Fibroblast of lung (primary cell): ENCODE results near the gene RASA1. TPM values are rescaled to one million over a fixed set of nuclear protein-coding genes. Genes with fewer than 3 reads are reported as not detected.

Experiments used
- DNase-seq, 2 donors: peaks; one replicate each; pipeline versions ENCODE4 v3.0.0 to v3.0.0-alpha.2; 2010; ENCODE audit warnings: low read depth in 2 of 2
- H2AFZ ChIP-seq: 2 replicates; pipeline ENCODE4 v1.5.1; 2012; ENCODE audit warnings: low read length, control low read depth, inconsistent platforms
- H3K27ac ChIP-seq: 2 replicates; pipeline ENCODE4 v1.5.1; 2011; ENCODE audit warnings: low read length, control low read depth; ENCODE audit not compliant: insufficient read depth
- H3K27me3 ChIP-seq: 2 replicates; pipeline ENCODE4 v1.5.1; 2011; ENCODE audit warnings: mild to moderate bottlenecking, low read length; ENCODE audit not compliant: control insufficient read depth, insufficient read depth
- H3K36me3 ChIP-seq: 2 replicates; pipeline ENCODE4 v1.5.1; 2011; ENCODE audit warnings: low read length; ENCODE audit not compliant: control insufficient read depth, insufficient read depth
- H3K4me1 ChIP-seq: 2 replicates; pipeline ENCODE4 v1.5.1; 2011; ENCODE audit warnings: low read length; ENCODE audit not compliant: control insufficient read depth, insufficient read depth; ENCODE audit errors: extremely low read depth
- H3K4me2 ChIP-seq: 2 replicates; pipeline ENCODE4 v1.5.1; 2011; ENCODE audit warnings: low read length, control low read depth; ENCODE audit not compliant: insufficient read depth; ENCODE audit errors: extremely low read depth
- H3K4me3 ChIP-seq, 4 experiments: fragments of 200-600 bp in 1 of 4; sonication (generic) in 1 of 4; replicated peaks in 1 of 4; 2 replicates each; pipeline ENCODE4 v1.5.1; 2011 to 2016; ENCODE audit warnings: low read length in 4 of 4, low read depth in 3 of 4, mild to moderate bottlenecking in 3 of 4, control low read depth in 2 of 4, inconsistent platforms in 1 of 4, mixed read lengths in 1 of 4; ENCODE audit not compliant: insufficient read depth in 1 of 4; ENCODE audit errors: control extremely low read depth in 1 of 4
- H3K79me2 ChIP-seq: 2 replicates; pipeline ENCODE4 v1.5.1; 2012; ENCODE audit warnings: mild to moderate bottlenecking, low read length, inconsistent platforms; ENCODE audit not compliant: control insufficient read depth, insufficient read depth
- H3K9ac ChIP-seq: 2 replicates; pipeline ENCODE4 v1.5.1; 2011; ENCODE audit warnings: mild to moderate bottlenecking, low read length, control low read depth; ENCODE audit not compliant: insufficient read depth
- H3K9me3 ChIP-seq: 2 replicates; pipeline ENCODE4 v1.5.1; 2012; ENCODE audit warnings: low read depth, low read length; ENCODE audit not compliant: control insufficient read depth, insufficient read depth
- H4K20me1 ChIP-seq: 2 replicates; pipeline ENCODE4 v1.5.1; 2011; ENCODE audit warnings: low read length; ENCODE audit not compliant: control insufficient read depth, insufficient read depth; ENCODE audit errors: extremely low read depth
- CTCF ChIP-seq, 2 donors: IDR thresholded peaks in 1 of 2; conservative IDR thresholded peaks in 1 of 2; 1 replicate in 1 of 2; 2 replicates in 1 of 2; pipeline ENCODE4 v1.5.1; 2011 to 2012; ENCODE audit warnings: low read length in 2 of 2, control low read depth in 1 of 2, inconsistent platforms in 1 of 2, low read depth in 1 of 2, mild to moderate bottlenecking in 1 of 2
- EZH2 ChIP-seq: IDR thresholded peaks from 2 replicates; pipeline ENCODE4 v1.5.1; 2012; ENCODE audit warnings: low read length, control low read depth, mild to moderate bottlenecking; ENCODE audit errors: missing control alignments
- polyA plus RNA-seq, 2 donors: library from polyadenylated mRNA; depleted of rRNA in 1 of 2; stranded (reverse) in 1 of 2; unstranded in 1 of 2; fragments of >200 nt; gene quantifications; 2 replicates each; pipeline ENCODE4 v1.2.1, GENCODE V29; 2011 to 2012; ENCODE audit warnings: missing spikeins in 1 of 2
- total RNA-seq: library from RNA; depleted of rRNA; stranded (reverse); fragments of >200 nt; gene quantifications from 2 replicates; pipeline ENCODE4 v1.2.1, GENCODE V29; 2014

RASA1 gene
- total and polyA plus RNA-seq, 2 donors (not counting 1 experiment from before 2014, with no cell fraction given): 45.8 to 66.6 TPM

GRCh38 chr5:87321605-87322004 is 53.9 kb downstream of the RASA1 start:
- Histone ChIP-seq H4K20me1 (no peaks in the 10 kb centered on the region), H3K79me2 (peaks cover 93% of the 10 kb centered on the region)

GRCh38 chr5:87322381-87322780 is 54.7 kb downstream of the RASA1 start:
- Histone ChIP-seq H3K4me1 (no peaks in the 10 kb centered on the region), H3K4me2 (no peak overlapping the region), H2AFZ (no peak overlapping the region), H3K4me3 (no peak overlapping the region), H3K79me2 (peaks cover 91% of the 10 kb centered on the region), H3K27ac (no peak overlapping the region), H4K20me1 (no peaks in the 10 kb centered on the region), H3K9ac (no peak overlapping the region), H3K27me3 (no peaks in the 10 kb centered on the region), H3K9me3 (no peaks in the 10 kb centered on the region), H3K36me3 (no peaks in the 10 kb centered on the region)
- TF ChIP-seq CTCF (conservative IDR thresholded peaks at IDR 0.05 in 1 of 2, IDR thresholded peaks at IDR 0.05 in 1 of 2; ENCODE audit: low read depth in 1 of 2, low read length in 2 of 2): no peak
- TF ChIP-seq EZH2: no peak
- DNase-seq: no peak

More at GRCh38 chr5:87321605-87322004, 53.9 kb downstream of the RASA1 start:
- Histone ChIP-seq H3K4me3 (no peak overlapping the region), H3K4me2 (no peak overlapping the region), H3K9ac (no peak overlapping the region), H3K27me3 (no peaks in the 10 kb centered on the region), H3K27ac (no peak overlapping the region), H3K36me3 (no peaks in the 10 kb centered on the region), H3K4me1 (no peaks in the 10 kb centered on the region), H2AFZ (no peak overlapping the region), H3K9me3 (no peaks in the 10 kb centered on the region)
- DNase-seq: no peak
- TF ChIP-seq EZH2 (no peak), CTCF (conservative IDR thresholded peaks at IDR 0.05 in 1 of 2, IDR thresholded peaks at IDR 0.05 in 1 of 2; ENCODE audit: low read depth in 1 of 2, low read length in 2 of 2) (no peak)

GRCh38 chr5:87327998-87328397 is 60.3 kb downstream of the RASA1 start:
- Histone ChIP-seq H4K20me1 (no peaks in the 10 kb centered on the region), H3K4me3 (no peak overlapping the region), H3K9ac (no peak overlapping the region), H3K4me2 (no peak overlapping the region), H3K36me3 (no peaks in the 10 kb centered on the region), H2AFZ (no peak overlapping the region), H3K79me2 (peaks cover 69% of the 10 kb centered on the region), H3K27me3 (no peaks in the 10 kb centered on the region), H3K9me3 (no peaks in the 10 kb centered on the region), H3K4me1 (no peaks in the 10 kb centered on the region), H3K27ac (no peak overlapping the region)
- TF ChIP-seq EZH2 (no peak), CTCF (conservative IDR thresholded peaks at IDR 0.05 in 1 of 2, IDR thresholded peaks at IDR 0.05 in 1 of 2; ENCODE audit: low read depth in 1 of 2, low read length in 2 of 2) (no peak)
- DNase-seq: peak in 1 of 2 donors; percentile 32
